Measurements from ENCODE around the gene VOPP1. TPM values are rescaled to one million over a fixed set of nuclear protein-coding genes. Genes with fewer than 3 reads are reported as not detected.

The VOPP1 gene
- total RNA-seq, 1 donor from 2014 or later, result 23.7 TPM

- intact Hi-C loops (cut with micrococcal nuclease), result no loop called here
- no peak for DNase-seq
- H3K9me3 ChIP-seq (replicated peaks), result no peaks in the 10 kb centered on the region
- no peak overlapping the region for H3K4me3 ChIP-seq
- no peaks in the 10 kb centered on the region for H3K27me3 ChIP-seq (ENCODE audit: low read depth)
- no peak for TF ChIP-seq CTCF (IDR thresholded peaks at IDR 0.05; ENCODE audit: borderline replicate concordance)
- peaks cover 38% of the 10 kb centered on the region for H3K4me1 ChIP-seq
- no peaks in the 10 kb centered on the region for H3K36me3 ChIP-seq
- H3K27ac ChIP-seq (replicated peaks), result no peak overlapping the region
These were observed 8.5 kb downstream of the VOPP1 start for GRCh38 chr7:55563596-55564325.

DNA sequence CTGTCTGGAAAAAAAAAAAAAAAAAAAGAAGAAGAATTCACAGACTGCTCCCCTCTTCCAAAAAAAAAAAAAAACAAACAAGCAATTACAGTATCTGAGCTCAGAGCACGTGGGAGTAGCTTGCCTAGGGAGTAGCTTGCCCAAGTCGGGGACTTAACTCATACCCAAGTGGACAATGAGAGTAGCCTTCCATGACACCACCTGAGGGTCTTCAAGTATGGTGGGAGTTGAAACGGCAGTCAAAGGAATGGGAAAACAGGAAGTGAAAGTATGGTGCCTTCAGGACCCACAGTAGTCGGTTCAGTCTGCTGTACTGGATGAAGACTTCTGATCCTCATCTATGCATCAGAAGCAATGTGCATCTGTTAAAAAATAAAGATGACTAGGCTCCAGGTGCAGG lies 10.6 kb downstream of the VOPP1 start:
- no peak for TF ChIP-seq CTCF (IDR thresholded peaks at IDR 0.05; ENCODE audit: borderline replicate concordance)
- intact Hi-C loops (cut with micrococcal nuclease), result no loop called here
- H3K27me3 ChIP-seq (ENCODE audit: low read depth), result no peaks in the 10 kb centered on the region
- H3K4me3 ChIP-seq, result no peak overlapping the region
- H3K36me3 ChIP-seq, result no peaks in the 10 kb centered on the region
- H3K9me3 ChIP-seq (replicated peaks), result no peaks in the 10 kb centered on the region
- no peak overlapping the region for H3K27ac ChIP-seq (replicated peaks)
- peaks cover 32% of the 10 kb centered on the region for H3K4me1 ChIP-seq
- DNase-seq, result no peak

DNA sequence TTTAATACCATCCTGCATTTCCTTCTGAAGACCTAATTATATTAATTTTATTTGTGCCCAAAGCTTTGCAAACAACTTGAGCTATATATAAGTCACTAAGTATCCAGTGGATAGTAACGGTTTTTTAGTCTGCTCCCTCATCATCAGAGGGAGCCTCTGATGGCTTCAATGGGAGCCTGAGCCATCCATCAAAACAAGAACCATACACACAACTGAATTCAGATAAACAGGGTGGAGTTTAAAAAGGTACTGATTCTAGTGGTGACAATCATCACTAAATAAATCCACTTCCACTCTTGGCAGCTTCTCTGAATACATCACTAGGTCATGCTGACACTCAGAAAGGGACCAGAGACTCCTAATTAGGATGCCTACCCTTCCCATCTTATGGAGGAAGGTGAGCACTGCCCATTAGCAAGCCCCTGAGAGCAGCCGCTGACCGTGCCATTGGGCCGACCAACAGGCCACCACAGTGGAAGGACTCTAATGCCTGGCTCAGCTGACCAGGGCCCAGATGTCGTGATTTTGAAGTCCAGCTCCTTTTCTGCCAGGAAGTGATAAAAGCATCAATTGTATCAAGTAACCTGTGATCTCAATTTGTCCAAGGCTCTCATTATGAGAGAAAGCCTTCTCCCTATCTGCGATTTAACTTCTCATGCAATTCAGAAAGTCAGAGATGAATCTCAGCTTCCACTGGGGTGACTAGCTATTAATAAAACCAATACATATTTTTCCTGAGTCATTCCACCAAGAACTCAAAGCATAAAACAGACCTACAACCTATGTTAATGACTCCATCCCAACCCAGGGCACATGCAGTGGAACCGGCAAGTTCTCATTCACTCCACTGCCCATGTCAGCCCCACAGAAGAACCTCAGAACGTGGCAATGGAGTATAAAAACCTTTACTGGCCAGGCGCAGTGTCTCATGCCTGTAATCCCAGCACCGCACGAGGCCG lies 13.1 kb downstream of the VOPP1 start:
- Histone ChIP-seq H3K36me3 (no peaks in the 10 kb centered on the region), H3K4me3 (no peak overlapping the region), H3K9me3 (replicated peaks) (no peaks in the 10 kb centered on the region), H3K4me1 (peaks cover 22% of the 10 kb centered on the region), H3K27ac (replicated peaks) (no peak overlapping the region), H3K27me3 (ENCODE audit: low read depth) (no peaks in the 10 kb centered on the region)
- DNase-seq, result no peak
- TF ChIP-seq CTCF (IDR thresholded peaks at IDR 0.05; ENCODE audit: borderline replicate concordance), result no peak
- intact Hi-C loops (cut with micrococcal nuclease), result no loop called here

DNA sequence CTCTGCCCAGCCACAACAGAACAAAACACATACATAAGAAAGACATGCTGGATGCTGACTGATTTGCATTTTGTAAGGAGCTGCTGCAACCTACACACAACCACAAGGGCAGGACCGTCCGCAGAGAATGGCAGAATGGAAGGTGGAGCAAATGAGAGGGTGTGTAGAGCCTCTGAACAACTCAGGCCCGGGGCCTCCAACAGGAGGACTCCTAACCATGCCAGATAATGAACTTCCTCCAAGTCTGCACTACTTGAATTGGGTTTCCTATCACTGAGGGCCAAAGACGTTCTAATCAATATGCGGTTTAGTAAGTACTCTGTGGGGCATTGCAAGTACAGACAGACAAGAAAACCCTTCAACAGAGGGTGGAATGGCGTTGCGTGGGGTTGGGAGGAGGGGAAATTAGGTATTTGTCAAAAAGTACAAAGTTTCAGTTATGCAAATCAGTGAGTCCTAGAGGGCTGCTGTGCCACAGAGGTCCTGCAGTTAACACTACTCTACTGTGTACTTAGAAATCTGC lies 14.6 kb downstream of the VOPP1 start:
- intact Hi-C loops (cut with micrococcal nuclease), result no loop called here
- no peak overlapping the region for H3K27ac ChIP-seq (replicated peaks)
- no peaks in the 10 kb centered on the region for H3K9me3 ChIP-seq (replicated peaks)
- no peak for TF ChIP-seq CTCF (IDR thresholded peaks at IDR 0.05; ENCODE audit: borderline replicate concordance)
- DNase-seq, result no peak
- H3K27me3 ChIP-seq (ENCODE audit: low read depth), result no peaks in the 10 kb centered on the region
- no peaks in the 10 kb centered on the region for H3K36me3 ChIP-seq
- H3K4me3 ChIP-seq, result no peak overlapping the region
- peaks cover 36% of the 10 kb centered on the region for H3K4me1 ChIP-seq

- no peaks in the 10 kb centered on the region for H3K27me3 ChIP-seq (ENCODE audit: low read depth)
- DNase-seq, result no peak
- TF ChIP-seq CTCF (IDR thresholded peaks at IDR 0.05; ENCODE audit: borderline replicate concordance), result no peak
- no peak overlapping the region for H3K4me3 ChIP-seq
- peaks cover 49% of the 10 kb centered on the region for H3K4me1 ChIP-seq
- no peaks in the 10 kb centered on the region for H3K36me3 ChIP-seq
- H3K27ac ChIP-seq (replicated peaks), result no peak overlapping the region
- intact Hi-C loops (cut with micrococcal nuclease), result no loop called here
- H3K9me3 ChIP-seq (replicated peaks), result no peaks in the 10 kb centered on the region
These were observed 15.8 kb downstream of the VOPP1 start for GRCh38 chr7:55556492-55556891.

All from left ventricle myocardium inferior (tissue), 1 donor.